HG02885 (cell line): ENCODE results near the gene DLG2.

Experiments
- ATAC-seq: cut with Tn5 transposase; IDR thresholded peaks from one replicate; pipeline ENCODE4 v1.9.1; 2021; ENCODE audit warnings: mild to moderate bottlenecking; ENCODE audit not compliant: unreplicated experiment, poor library complexity

The DLG2 gene

GRCh38 chr11:83713708-83714107, 1913.4 kb downstream of the DLG2 start:
- no peak for ATAC-seq

GRCh38 chr11:83711106-83711527, 1916.0 kb downstream of the DLG2 start:
- ATAC-seq: no peak

GRCh38 chr11:83709434-83709833, 1917.7 kb downstream of the DLG2 start:
- ATAC-seq: no peak

GRCh38 chr11:83706566-83706965, 1920.6 kb downstream of the DLG2 start:
- no peak for ATAC-seq

GRCh38 chr11:83702796-83703195, 1924.3 kb downstream of the DLG2 start:
- no peak for ATAC-seq

- ATAC-seq: no peak
Observed at GRCh38 chr11:83697518-83697917, 1929.6 kb downstream of the DLG2 start.

GRCh38 chr11:83695046-83695445, 1932.1 kb downstream of the DLG2 start:
- no peak for ATAC-seq

- ATAC-seq: no peak
Observed at GRCh38 chr11:83694191-83694910, 1932.8 kb downstream of the DLG2 start.

- no peak for ATAC-seq
Observed at GRCh38 chr11:83693306-83693992, 1933.7 kb downstream of the DLG2 start.

- ATAC-seq: no peak
Observed at GRCh38 chr11:83692675-83693074, 1934.5 kb downstream of the DLG2 start.

- ATAC-seq: no peak
Observed at GRCh38 chr11:83691451-83691950, 1935.6 kb downstream of the DLG2 start.

- ATAC-seq: no peak
Observed at GRCh38 chr11:83689144-83689780, 1937.9 kb downstream of the DLG2 start.

GRCh38 chr11:83687787-83688186, 1939.4 kb downstream of the DLG2 start:
- ATAC-seq: no peak

- ATAC-seq: no peak
Observed at GRCh38 chr11:83685730-83686129, 1941.4 kb downstream of the DLG2 start.

- ATAC-seq: no peak
Observed at GRCh38 chr11:83684071-83684470, 1943.1 kb downstream of the DLG2 start.

GRCh38 chr11:83682611-83682973, 1944.6 kb downstream of the DLG2 start:
- peak; percentile 95 for ATAC-seq

- no peak for ATAC-seq
Observed at GRCh38 chr11:83681906-83682610, 1945.1 kb downstream of the DLG2 start.

GRCh38 chr11:83681031-83681781, 1945.9 kb downstream of the DLG2 start:
- ATAC-seq: peak; percentile 63

GRCh38 chr11:83680321-83680720, 1946.8 kb downstream of the DLG2 start:
- ATAC-seq: no peak
